GM23248 (cell line): ENCODE data around the gene MOB3B.

Experiments
- EZH2 ChIP-seq: fragments of 200-600 bp; sonication (generic); IDR thresholded peaks from 2 replicates; pipeline ENCODE4 v1.6.1; 2018; ENCODE audit warnings: antibody characterized with exemption, mild to moderate bottlenecking; ENCODE audit not compliant: insufficient read depth, poor library complexity, severe bottlenecking
- EZH2phosphoT487 ChIP-seq: fragments of 200-600 bp; sonication (generic); IDR thresholded peaks from 2 replicates; pipeline ENCODE4 v1.6.1; 2018; ENCODE audit warnings: antibody characterized with exemption, moderate library complexity, mild to moderate bottlenecking, low read depth; ENCODE audit not compliant: insufficient read depth

DNA sequence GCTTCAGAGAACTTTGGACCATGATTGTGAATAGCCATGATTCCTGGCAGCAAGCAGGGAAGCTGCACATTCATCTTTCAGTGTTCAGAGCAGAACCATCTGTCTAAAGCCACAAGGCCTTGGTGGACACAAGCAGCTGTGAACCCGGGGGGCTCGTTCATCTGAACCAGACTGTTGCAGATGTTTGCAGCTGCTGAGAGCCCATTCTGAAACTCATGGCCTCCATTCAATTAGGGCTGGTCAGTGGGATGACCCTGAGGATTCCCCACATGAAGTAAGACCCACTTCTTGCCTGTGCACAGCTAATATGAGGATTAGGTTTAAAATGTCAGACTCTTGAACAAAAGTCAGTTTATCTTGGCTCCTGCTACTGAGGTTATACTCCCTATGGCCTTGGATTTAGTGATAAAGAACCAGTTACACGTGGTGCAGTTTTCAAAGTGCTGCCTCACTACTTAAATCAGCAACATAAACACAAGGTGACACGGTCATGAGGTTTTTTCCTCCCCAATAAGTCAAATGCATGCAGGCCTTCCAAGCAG lies 115.3 kb downstream of the MOB3B start:
- TF ChIP-seq EZH2 (no peak), EZH2phosphoT487 (no peak)
